ENCODE data around the gene ABCG2. TPM values are rescaled to one million over a fixed set of nuclear protein-coding genes. Genes with fewer than 3 reads are reported as not detected.

ABCG2 gene
- total RNA-seq, 1 experiment from 2014 or later = 23.7 TPM

DNA sequence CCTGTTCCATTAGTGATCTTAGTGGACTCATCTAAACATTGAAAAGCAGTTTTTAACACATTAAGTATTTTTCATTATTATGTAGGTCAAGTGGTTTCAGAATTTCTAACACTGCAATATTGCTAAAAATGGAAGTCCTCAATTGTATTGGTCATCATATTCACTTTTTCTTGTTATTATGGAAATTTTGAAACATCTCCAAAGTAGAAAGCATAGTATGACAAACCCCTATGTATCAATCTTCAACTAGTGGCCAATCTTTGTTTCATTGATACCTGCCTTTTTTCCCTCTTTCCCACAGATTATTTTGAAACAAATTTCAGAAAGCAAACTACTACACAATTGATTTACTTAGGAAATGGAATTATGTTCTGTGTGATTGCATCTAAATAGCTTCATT, 14.5 kb upstream of the ABCG2 start:
- peaks cover 6% of the 10 kb centered on the region for H3K4me1 ChIP-seq
- H3K4me3 ChIP-seq (ENCODE audit: low read depth, low read length) = no peak overlapping the region
- ChIA-PET CTCF (interaction anchor here (1.0 to 1.7 kb wide), 2 partner anchors 118 to 140 kb away, joined by 3 to 7 read pairs; no protein-coding TSS in a partner anchor), POLR2A (interaction anchor here (0.8 kb wide), 1 partner anchor 14 kb away, joined by 7 read pairs; no protein-coding TSS in a partner anchor)
- H3K36me3 Mint-ChIP-seq (ENCODE audit: insufficient read depth, unreplicated experiment) = no peaks in the 10 kb centered on the region
- no peaks in the 10 kb centered on the region for H3K27me3 Mint-ChIP-seq (ENCODE audit: insufficient read depth, unreplicated experiment)
- H3K4me3 Mint-ChIP-seq (ENCODE audit: unreplicated experiment) = no peak overlapping the region
- no peaks in the 10 kb centered on the region for H3K36me3 ChIP-seq (ENCODE audit: control insufficient read depth, insufficient read depth, low read length)
- BruUV-seq (replicated peaks) = no TSS peak
- peak overlapping the region; percentile 25 for H3K27ac Mint-ChIP-seq (ENCODE audit: unreplicated experiment)
- TF ChIP-seq, protein P1, sequence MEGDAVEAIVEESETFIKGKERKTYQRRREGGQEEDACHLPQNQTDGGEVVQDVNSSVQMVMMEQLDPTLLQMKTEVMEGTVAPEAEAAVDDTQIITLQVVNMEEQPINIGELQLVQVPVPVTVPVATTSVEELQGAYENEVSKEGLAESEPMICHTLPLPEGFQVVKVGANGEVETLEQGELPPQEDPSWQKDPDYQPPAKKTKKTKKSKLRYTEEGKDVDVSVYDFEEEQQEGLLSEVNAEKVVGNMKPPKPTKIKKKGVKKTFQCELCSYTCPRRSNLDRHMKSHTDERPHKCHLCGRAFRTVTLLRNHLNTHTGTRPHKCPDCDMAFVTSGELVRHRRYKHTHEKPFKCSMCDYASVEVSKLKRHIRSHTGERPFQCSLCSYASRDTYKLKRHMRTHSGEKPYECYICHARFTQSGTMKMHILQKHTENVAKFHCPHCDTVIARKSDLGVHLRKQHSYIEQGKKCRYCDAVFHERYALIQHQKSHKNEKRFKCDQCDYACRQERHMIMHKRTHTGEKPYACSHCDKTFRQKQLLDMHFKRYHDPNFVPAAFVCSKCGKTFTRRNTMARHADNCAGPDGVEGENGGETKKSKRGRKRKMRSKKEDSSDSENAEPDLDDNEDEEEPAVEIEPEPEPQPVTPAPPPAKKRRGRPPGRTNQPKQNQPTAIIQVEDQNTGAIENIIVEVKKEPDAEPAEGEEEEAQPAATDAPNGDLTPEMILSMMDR (IDR thresholded peaks at IDR 0.05; ENCODE audit: insufficient read depth in 1 of 2, low read depth in 1 of 2, low read length in 1 of 2, severe bottlenecking in 1 of 2, unreplicated experiment in 1 of 2) = no peak
- no peaks in the 10 kb centered on the region for H3K9me3 Mint-ChIP-seq (ENCODE audit: unreplicated experiment)
- peaks cover 9% of the 10 kb centered on the region for H3K4me1 Mint-ChIP-seq (ENCODE audit: low read depth, unreplicated experiment)
- H3K27me3 ChIP-seq (replicated peaks; ENCODE audit: control insufficient read depth, insufficient read depth, low read length) = no peaks in the 10 kb centered on the region
- no peak for DNase-seq
- H3K9me3 ChIP-seq = no peaks in the 10 kb centered on the region
- intact Hi-C loops (cut with micrococcal nuclease; ENCODE audit: unreplicated experiment) = no loop called here

DNA sequence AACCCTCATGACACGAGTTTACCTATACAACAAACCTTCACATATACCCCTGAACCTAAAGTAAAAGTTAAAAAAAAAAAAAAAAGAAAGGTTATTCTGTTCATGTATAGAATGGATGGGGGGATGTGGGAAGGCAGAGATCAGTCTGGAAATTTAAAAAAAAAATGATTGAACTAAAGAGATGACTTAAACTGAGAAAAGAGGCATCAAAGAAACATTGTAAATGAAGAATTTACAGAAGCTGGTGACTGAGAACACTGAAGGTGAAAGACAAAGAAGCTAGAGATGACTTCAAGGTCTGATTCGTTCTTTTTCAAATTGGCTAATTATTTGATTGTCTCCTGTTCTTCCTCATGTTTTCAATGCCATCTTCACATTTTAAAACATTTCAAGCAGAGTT, 12.8 kb upstream of the ABCG2 start:
- peaks cover 7% of the 10 kb centered on the region for H3K4me1 Mint-ChIP-seq (ENCODE audit: low read depth, unreplicated experiment)
- Histone ChIP-seq H3K36me3 (ENCODE audit: control insufficient read depth, insufficient read depth, low read length) (no peaks in the 10 kb centered on the region), H3K27me3 (replicated peaks; ENCODE audit: control insufficient read depth, insufficient read depth, low read length) (no peaks in the 10 kb centered on the region), H3K9me3 (no peaks in the 10 kb centered on the region), H3K4me1 (no peaks in the 10 kb centered on the region), H3K4me3 (ENCODE audit: low read depth, low read length) (no peak overlapping the region)
- ChIA-PET CTCF (no interaction called here), POLR2A (no interaction called here)
- BruUV-seq (replicated peaks) = no TSS peak
- no peaks in the 10 kb centered on the region for H3K9me3 Mint-ChIP-seq (ENCODE audit: unreplicated experiment)
- no peak overlapping the region for H3K4me3 Mint-ChIP-seq (ENCODE audit: unreplicated experiment)
- H3K27ac Mint-ChIP-seq (ENCODE audit: unreplicated experiment) = no peak overlapping the region
- DNase-seq = no peak
- no peaks in the 10 kb centered on the region for H3K27me3 Mint-ChIP-seq (ENCODE audit: insufficient read depth, unreplicated experiment)
- intact Hi-C loops (cut with micrococcal nuclease; ENCODE audit: unreplicated experiment) = no loop called here
- TF ChIP-seq, protein P1 (IDR thresholded peaks at IDR 0.05; ENCODE audit: insufficient read depth in 1 of 2, low read depth in 1 of 2, low read length in 1 of 2, severe bottlenecking in 1 of 2, unreplicated experiment in 1 of 2) = no peak
- H3K36me3 Mint-ChIP-seq (ENCODE audit: insufficient read depth, unreplicated experiment) = no peaks in the 10 kb centered on the region

DNA sequence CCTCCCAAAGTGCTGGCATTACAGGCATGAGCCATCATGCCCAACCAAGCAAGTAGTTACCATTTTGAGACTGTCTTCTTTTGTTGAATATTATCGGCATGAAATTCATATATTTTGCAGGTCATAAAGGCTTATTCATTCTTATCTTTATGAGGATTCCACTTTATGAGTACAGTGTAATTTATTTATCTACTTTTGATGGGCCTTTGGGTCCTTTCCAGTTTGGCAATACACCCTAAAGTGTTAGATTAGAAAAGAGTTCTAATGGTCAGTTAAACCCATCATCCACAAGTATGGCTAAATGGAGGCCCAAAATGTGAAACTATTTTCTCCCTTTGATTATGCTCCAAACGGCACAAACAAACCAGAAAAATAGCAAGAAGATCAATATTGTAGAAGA, 10.9 kb upstream of the ABCG2 start:
- ChIA-PET POLR2A (no interaction called here), CTCF (no interaction called here)
- Histone ChIP-seq H3K36me3 (ENCODE audit: control insufficient read depth, insufficient read depth, low read length) (no peaks in the 10 kb centered on the region), H3K4me3 (ENCODE audit: low read depth, low read length) (no peak overlapping the region), H3K9me3 (no peaks in the 10 kb centered on the region), H3K27me3 (replicated peaks; ENCODE audit: control insufficient read depth, insufficient read depth, low read length) (no peaks in the 10 kb centered on the region), H3K4me1 (no peaks in the 10 kb centered on the region)
- H3K36me3 Mint-ChIP-seq (ENCODE audit: insufficient read depth, unreplicated experiment) = no peaks in the 10 kb centered on the region
- no peak overlapping the region for H3K27ac Mint-ChIP-seq (ENCODE audit: unreplicated experiment)
- no peaks in the 10 kb centered on the region for H3K27me3 Mint-ChIP-seq (ENCODE audit: insufficient read depth, unreplicated experiment)
- no peaks in the 10 kb centered on the region for H3K9me3 Mint-ChIP-seq (ENCODE audit: unreplicated experiment)
- no peak overlapping the region for H3K4me3 Mint-ChIP-seq (ENCODE audit: unreplicated experiment)
- intact Hi-C loops (cut with micrococcal nuclease; ENCODE audit: unreplicated experiment) = no loop called here
- TF ChIP-seq, protein P1 (IDR thresholded peaks at IDR 0.05; ENCODE audit: insufficient read depth in 1 of 2, low read depth in 1 of 2, low read length in 1 of 2, severe bottlenecking in 1 of 2, unreplicated experiment in 1 of 2) = no peak
- BruUV-seq (replicated peaks) = no TSS peak
- DNase-seq = no peak
- peaks cover 5% of the 10 kb centered on the region for H3K4me1 Mint-ChIP-seq (ENCODE audit: low read depth, unreplicated experiment)
